Body of pancreas (tissue), 4 donors: ENCODE data around the gene TBC1D10B. TPM values are rescaled to one million over a fixed set of nuclear protein-coding genes. Genes with fewer than 3 reads are reported as not detected.

ENCODE experiments used
- ATAC-seq: fragments of 150-250 bp; one replicate; pipeline ENCODE4 v1.9.1; 2016
- DNase-seq, 4 donors: peaks; one replicate each; pipeline ENCODE4 v3.0.0-alpha.2; 2019
- H3K27ac ChIP-seq, 4 donors: fragments of 200-600 bp; sonication (generic); 1 replicate in 3 of 4; 2 replicates in 1 of 4; pipeline versions ENCODE4 v1.5.1 to v1.6.1; 2016 to 2019; ENCODE audit warnings: mild to moderate bottlenecking in 1 of 4, mixed read lengths in 1 of 4, moderate library complexity in 1 of 4
- H3K27me3 ChIP-seq, 2 donors: fragments of 200-600 bp; sonication (generic); one replicate each; pipeline ENCODE4 v1.6.0; 2016; ENCODE audit warnings: mild to moderate bottlenecking in 1 of 2
- H3K36me3 ChIP-seq, 2 donors: fragments of 200-600 bp; sonication (generic); replicated peaks in 1 of 2; 2 replicates each; pipeline ENCODE4 v1.5.1; 2016; ENCODE audit warnings: low read depth in 2 of 2; ENCODE audit not compliant: insufficient read depth in 1 of 2
- H3K4me1 ChIP-seq: fragments of 200-600 bp; sonication (generic); one replicate; pipeline ENCODE4 v1.6.0; 2016
- H3K4me3 ChIP-seq, 2 donors: fragments of 200-600 bp; sonication (generic); 1 replicate in 1 of 2; 2 replicates in 1 of 2; pipeline ENCODE4 v1.5.1; 2016 to 2019
- H3K9me3 ChIP-seq, 3 donors: fragments of 200-600 bp; sonication (generic); 1 replicate in 2 of 3; 2 replicates in 1 of 3; pipeline ENCODE4 v1.5.1; 2016
- CTCF ChIP-seq, 7 experiments: fragments of 450-650 bp in 4 of 7; fragments of 200-600 bp in 3 of 7; sonication (generic) in 3 of 7; IDR thresholded peaks; one replicate each; pipeline ENCODE4 v1.5.1; 2016 to 2019; ENCODE audit warnings: antibody characterized with exemption in 7 of 7
- POLR2A ChIP-seq, 3 donors: fragments of 450-650 bp; IDR thresholded peaks; one replicate each; pipeline ENCODE4 v1.6.1; 2016; ENCODE audit warnings: antibody characterized with exemption in 3 of 3, mild to moderate bottlenecking in 2 of 3
- WGBS, 2 donors: methylation state at CpG; one replicate each; pipeline ENCODE4 v1.1.5; 2017; 5-methylcytosine and 5-hydroxymethylcytosine counted together
- intact Hi-C: fragments of 100-400 bp; cut with DNase I; formaldehyde crosslinking; loops from one replicate; pipeline ENCODE4 v1.15.1; 2023
- total RNA-seq, 2 donors: library from RNA; depleted of rRNA; stranded (reverse); fragments of >200 nt; gene quantifications; one replicate each; pipeline ENCODE4 v1.1.0, GENCODE V29; 2016

TBC1D10B gene
- total RNA-seq, 2 donors from 2014 or later = 17.9 to 22.1 TPM

- Histone ChIP-seq H3K4me3 (no peak overlapping the region), H3K36me3 (no peaks in the 10 kb centered on the region), H3K4me1 (peaks cover 6% of the 10 kb centered on the region), H3K9me3 (no peaks in the 10 kb centered on the region), H3K27ac (no peak overlapping the region), H3K27me3 (no peaks in the 10 kb centered on the region)
- DNase-seq (no peak), ATAC-seq (no peak)
- 44 to 53% methylated on average over 2 of the region's 2 CpGs for WGBS, 2 donors
- TF ChIP-seq POLR2A (IDR thresholded peaks at IDR 0.05) (no peak), CTCF (IDR thresholded peaks at IDR 0.05) (no peak)
- intact Hi-C loops = no loop called here
Measured at GRCh38 chr16:30383521-30383920, 13.2 kb upstream of the TBC1D10B start.

GRCh38 chr16:30382111-30382881 lies 12.0 kb upstream of the TBC1D10B start, which contains the start of gene SEPTIN1:
TSS of gene SEPTIN1 (minus strand) at chr16:30382561. CDS start at chr16:30382542, 19 bp downstream.
- TF ChIP-seq POLR2A (IDR thresholded peaks at IDR 0.05) (no peak), CTCF (IDR thresholded peaks at IDR 0.05) (no peak)
- H3K4me3 ChIP-seq = no peak within 1 kb of the TSS
- no peaks in the 10 kb centered on the region for H3K36me3 ChIP-seq
- H3K9me3 ChIP-seq = no peaks in the 10 kb centered on the region
- WGBS, 2 donors = 50 to 55% methylated on average over 10 to 12 of the region's 12 CpGs
- ATAC-seq (no peak), DNase-seq (no peak)
- intact Hi-C loops = no loop called here
- H3K27me3 ChIP-seq = no peaks in the 10 kb centered on the region
- peaks cover 12% of the 10 kb centered on the region for H3K4me1 ChIP-seq
- H3K27ac ChIP-seq = no peak within 1 kb of the TSS

GRCh38 chr16:30381291-30382041 lies 11.2 kb upstream of the TBC1D10B start:
- peaks cover 14% of the 10 kb centered on the region for H3K4me1 ChIP-seq
- H3K27ac ChIP-seq = no peak overlapping the region
- ATAC-seq (no peak), DNase-seq (no peak)
- TF ChIP-seq POLR2A (IDR thresholded peaks at IDR 0.05) = no peak
- TF ChIP-seq CTCF (IDR thresholded peaks at IDR 0.05) = no peak
- 70 to 85% methylated on average over 10 to 13 of the region's 13 CpGs for WGBS, 2 donors
- intact Hi-C loops = no loop called here
- H3K9me3 ChIP-seq = no peaks in the 10 kb centered on the region
- no peaks in the 10 kb centered on the region for H3K27me3 ChIP-seq
- no peaks in the 10 kb centered on the region for H3K36me3 ChIP-seq
- no peak overlapping the region for H3K4me3 ChIP-seq

GRCh38 chr16:30380803-30381208 lies 10.5 kb upstream of the TBC1D10B start:
- WGBS, 2 donors = 80 to 86% methylated on average over 4 to 6 of the region's 6 CpGs
- no peak overlapping the region for H3K27ac ChIP-seq
- DNase-seq = no peak

More at GRCh38 chr16:30380803-30381208, 10.5 kb upstream of the TBC1D10B start:
- peaks cover 14% of the 10 kb centered on the region for H3K4me1 ChIP-seq
- H3K36me3 ChIP-seq = no peaks in the 10 kb centered on the region
- TF ChIP-seq CTCF (IDR thresholded peaks at IDR 0.05) = no peak
- no peak for TF ChIP-seq POLR2A (IDR thresholded peaks at IDR 0.05)
- ATAC-seq = no peak
- no peaks in the 10 kb centered on the region for H3K27me3 ChIP-seq
- no peak overlapping the region for H3K4me3 ChIP-seq
- intact Hi-C loops = no loop called here
- no peaks in the 10 kb centered on the region for H3K9me3 ChIP-seq
